ENCODE data around the gene CNOT4. TPM values are rescaled to one million over a fixed set of nuclear protein-coding genes. Genes with fewer than 3 reads are reported as not detected.

The CNOT4 gene
- total and polyA plus RNA-seq, 10 of the 15 experiments (the other 5 are each of a cell fraction or from before 2014, with no cell fraction given), result 9.4 to 29.6 (median 16.6) TPM

DNA sequence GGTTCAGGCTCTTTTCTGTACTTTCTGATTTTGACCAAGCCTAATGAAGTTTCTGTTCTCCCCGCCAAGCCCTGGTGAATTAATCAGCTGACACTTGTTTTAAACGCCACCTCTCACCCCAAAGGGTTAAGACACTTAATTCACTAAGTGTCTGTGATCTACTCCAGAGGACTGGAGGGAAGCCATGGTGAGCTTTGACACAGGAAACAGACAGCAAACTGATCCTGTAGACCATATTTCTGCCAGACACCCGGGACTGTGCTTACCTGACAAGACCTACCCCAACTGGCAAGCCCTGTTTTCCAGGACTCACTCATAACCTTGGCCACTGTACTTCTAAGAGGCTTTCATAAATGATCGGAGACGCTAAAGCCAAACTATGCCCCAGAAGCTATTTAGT is 150.3 kb downstream of the CNOT4 start:
- Histone ChIP-seq H3K4me3 (no peak overlapping the region), H3K9ac (ENCODE audit: control insufficient read depth, insufficient read depth, low read length) (no peak overlapping the region), H3K27ac (ENCODE audit: control insufficient read depth, insufficient read depth) (no peak overlapping the region), H3K9me3 (replicated peaks; ENCODE audit: control insufficient read depth, insufficient read depth, low read length) (no peaks in the 10 kb centered on the region; the same call in 2 of the 3 replicates), H3K27me3 (replicated peaks in 1 of 2; ENCODE audit: control insufficient read depth in 2 of 2, insufficient read depth in 2 of 2, low read length in 1 of 2) (no peaks in the 10 kb centered on the region), H2AFZ (ENCODE audit: control insufficient read depth, low read depth, low read length) (no peak overlapping the region), H3K79me2 (ENCODE audit: control insufficient read depth, insufficient read depth, low read length) (no peaks in the 10 kb centered on the region), H3K4me1 (ENCODE audit: control insufficient read depth, insufficient read depth, low read length) (no peaks in the 10 kb centered on the region), H3K36me3 (ENCODE audit: control insufficient read depth in 2 of 2, insufficient read depth in 2 of 2, low read length in 1 of 2) (peaks cover 2 to 8% of the 10 kb centered on the region in 2 experiments; a peak in 2 of 4 replicates), H4K20me1 (ENCODE audit: control insufficient read depth, insufficient read depth) (no peaks in the 10 kb centered on the region), H3K4me2 (ENCODE audit: control insufficient read depth, insufficient read depth) (no peak overlapping the region)
- no peak for DNase-seq (ENCODE audit: low read depth, low spot score)
- ChIA-PET CTCF (interaction anchor here (0.8 to 1.1 kb wide), 2 partner anchors 65 to 79 kb away, joined by 3 read pairs; no protein-coding TSS in a partner anchor), SMC1A (ENCODE audit: uncharacterized antibody, unreplicated experiment) (interaction anchor here (1.4 kb wide), 1 partner anchor 79 kb away, joined by 3 read pairs; no protein-coding TSS in a partner anchor), POLR2A (interaction anchor here (1.1 kb wide), 1 partner anchor 79 kb away, joined by 3 read pairs; no protein-coding TSS in a partner anchor), RAD21 (ENCODE audit: unreplicated experiment) (interaction anchor here (0.7 kb wide), 1 partner anchor 1710 kb away, joined by 3 read pairs; no protein-coding TSS in a partner anchor)
- intact Hi-C loops (cut with micrococcal nuclease; ENCODE audit: unreplicated experiment) (no loop called here), in situ Hi-C loops (cut with MboI) (no loop called here)
- whole genome bisulfite sequencing (ENCODE audit: insufficient coverage, insufficient replicate concordance, low lambda C conversion rate, missing lambda C conversion rate), result 51% methylated on average over 5 of the region's 5 CpGs
- no peak; the same call in 1 of the 3 replicates for ATAC-seq
- no peak for FAIRE-seq
- BruUV-seq (replicated peaks), result no TSS peak
- no peak for TF ChIP-seq BRCA1 (IDR thresholded peaks at IDR 0.05; ENCODE audit: low read depth, low read length)
- TF ChIP-seq ASH2L (IDR thresholded peaks at IDR 0.05; ENCODE audit: borderline replicate concordance, low read depth), result no peak
- no peak for TF ChIP-seq SIX5 (IDR thresholded peaks at IDR 0.05; ENCODE audit: low read depth, low read length, severe bottlenecking)
- no peak for TF ChIP-seq CBX3 (IDR thresholded peaks at IDR 0.05; ENCODE audit: borderline replicate concordance, low read depth)
- TF ChIP-seq, protein P1, sequence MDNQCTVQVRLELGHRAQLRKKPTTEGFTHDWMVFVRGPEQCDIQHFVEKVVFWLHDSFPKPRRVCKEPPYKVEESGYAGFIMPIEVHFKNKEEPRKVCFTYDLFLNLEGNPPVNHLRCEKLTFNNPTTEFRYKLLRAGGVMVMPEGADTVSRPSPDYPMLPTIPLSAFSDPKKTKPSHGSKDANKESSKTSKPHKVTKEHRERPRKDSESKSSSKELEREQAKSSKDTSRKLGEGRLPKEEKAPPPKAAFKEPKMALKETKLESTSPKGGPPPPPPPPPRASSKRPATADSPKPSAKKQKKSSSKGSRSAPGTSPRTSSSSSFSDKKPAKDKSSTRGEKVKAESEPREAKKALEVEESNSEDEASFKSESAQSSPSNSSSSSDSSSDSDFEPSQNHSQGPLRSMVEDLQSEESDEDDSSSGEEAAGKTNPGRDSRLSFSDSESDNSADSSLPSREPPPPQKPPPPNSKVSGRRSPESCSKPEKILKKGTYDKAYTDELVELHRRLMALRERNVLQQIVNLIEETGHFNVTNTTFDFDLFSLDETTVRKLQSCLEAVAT (IDR thresholded peaks at IDR 0.05), result no peak
- no peak for TF ChIP-seq ZSCAN29 (IDR thresholded peaks at IDR 0.05)
- no peak for TF ChIP-seq YBX1 (IDR thresholded peaks at IDR 0.05)
- TF ChIP-seq, protein P2, sequence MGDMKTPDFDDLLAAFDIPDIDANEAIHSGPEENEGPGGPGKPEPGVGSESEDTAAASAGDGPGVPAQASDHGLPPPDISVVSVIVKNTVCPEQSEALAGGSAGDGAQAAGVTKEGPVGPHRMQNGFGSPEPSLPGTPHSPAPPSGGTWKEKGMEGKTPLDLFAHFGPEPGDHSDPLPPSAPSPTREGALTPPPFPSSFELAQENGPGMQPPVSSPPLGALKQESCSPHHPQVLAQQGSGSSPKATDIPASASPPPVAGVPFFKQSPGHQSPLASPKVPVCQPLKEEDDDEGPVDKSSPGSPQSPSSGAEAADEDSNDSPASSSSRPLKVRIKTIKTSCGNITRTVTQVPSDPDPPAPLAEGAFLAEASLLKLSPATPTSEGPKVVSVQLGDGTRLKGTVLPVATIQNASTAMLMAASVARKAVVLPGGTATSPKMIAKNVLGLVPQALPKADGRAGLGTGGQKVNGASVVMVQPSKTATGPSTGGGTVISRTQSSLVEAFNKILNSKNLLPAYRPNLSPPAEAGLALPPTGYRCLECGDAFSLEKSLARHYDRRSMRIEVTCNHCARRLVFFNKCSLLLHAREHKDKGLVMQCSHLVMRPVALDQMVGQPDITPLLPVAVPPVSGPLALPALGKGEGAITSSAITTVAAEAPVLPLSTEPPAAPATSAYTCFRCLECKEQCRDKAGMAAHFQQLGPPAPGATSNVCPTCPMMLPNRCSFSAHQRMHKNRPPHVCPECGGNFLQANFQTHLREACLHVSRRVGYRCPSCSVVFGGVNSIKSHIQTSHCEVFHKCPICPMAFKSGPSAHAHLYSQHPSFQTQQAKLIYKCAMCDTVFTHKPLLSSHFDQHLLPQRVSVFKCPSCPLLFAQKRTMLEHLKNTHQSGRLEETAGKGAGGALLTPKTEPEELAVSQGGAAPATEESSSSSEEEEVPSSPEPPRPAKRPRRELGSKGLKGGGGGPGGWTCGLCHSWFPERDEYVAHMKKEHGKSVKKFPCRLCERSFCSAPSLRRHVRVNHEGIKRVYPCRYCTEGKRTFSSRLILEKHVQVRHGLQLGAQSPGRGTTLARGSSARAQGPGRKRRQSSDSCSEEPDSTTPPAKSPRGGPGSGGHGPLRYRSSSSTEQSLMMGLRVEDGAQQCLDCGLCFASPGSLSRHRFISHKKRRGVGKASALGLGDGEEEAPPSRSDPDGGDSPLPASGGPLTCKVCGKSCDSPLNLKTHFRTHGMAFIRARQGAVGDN (IDR thresholded peaks at IDR 0.05), result no peak
- no peak for TF ChIP-seq SREBF1 (IDR thresholded peaks at IDR 0.05; ENCODE audit: low read length)
- no peak for TF ChIP-seq KLF5 (IDR thresholded peaks at IDR 0.05; ENCODE audit: partially characterized antibody)
- TF ChIP-seq, protein P3, sequence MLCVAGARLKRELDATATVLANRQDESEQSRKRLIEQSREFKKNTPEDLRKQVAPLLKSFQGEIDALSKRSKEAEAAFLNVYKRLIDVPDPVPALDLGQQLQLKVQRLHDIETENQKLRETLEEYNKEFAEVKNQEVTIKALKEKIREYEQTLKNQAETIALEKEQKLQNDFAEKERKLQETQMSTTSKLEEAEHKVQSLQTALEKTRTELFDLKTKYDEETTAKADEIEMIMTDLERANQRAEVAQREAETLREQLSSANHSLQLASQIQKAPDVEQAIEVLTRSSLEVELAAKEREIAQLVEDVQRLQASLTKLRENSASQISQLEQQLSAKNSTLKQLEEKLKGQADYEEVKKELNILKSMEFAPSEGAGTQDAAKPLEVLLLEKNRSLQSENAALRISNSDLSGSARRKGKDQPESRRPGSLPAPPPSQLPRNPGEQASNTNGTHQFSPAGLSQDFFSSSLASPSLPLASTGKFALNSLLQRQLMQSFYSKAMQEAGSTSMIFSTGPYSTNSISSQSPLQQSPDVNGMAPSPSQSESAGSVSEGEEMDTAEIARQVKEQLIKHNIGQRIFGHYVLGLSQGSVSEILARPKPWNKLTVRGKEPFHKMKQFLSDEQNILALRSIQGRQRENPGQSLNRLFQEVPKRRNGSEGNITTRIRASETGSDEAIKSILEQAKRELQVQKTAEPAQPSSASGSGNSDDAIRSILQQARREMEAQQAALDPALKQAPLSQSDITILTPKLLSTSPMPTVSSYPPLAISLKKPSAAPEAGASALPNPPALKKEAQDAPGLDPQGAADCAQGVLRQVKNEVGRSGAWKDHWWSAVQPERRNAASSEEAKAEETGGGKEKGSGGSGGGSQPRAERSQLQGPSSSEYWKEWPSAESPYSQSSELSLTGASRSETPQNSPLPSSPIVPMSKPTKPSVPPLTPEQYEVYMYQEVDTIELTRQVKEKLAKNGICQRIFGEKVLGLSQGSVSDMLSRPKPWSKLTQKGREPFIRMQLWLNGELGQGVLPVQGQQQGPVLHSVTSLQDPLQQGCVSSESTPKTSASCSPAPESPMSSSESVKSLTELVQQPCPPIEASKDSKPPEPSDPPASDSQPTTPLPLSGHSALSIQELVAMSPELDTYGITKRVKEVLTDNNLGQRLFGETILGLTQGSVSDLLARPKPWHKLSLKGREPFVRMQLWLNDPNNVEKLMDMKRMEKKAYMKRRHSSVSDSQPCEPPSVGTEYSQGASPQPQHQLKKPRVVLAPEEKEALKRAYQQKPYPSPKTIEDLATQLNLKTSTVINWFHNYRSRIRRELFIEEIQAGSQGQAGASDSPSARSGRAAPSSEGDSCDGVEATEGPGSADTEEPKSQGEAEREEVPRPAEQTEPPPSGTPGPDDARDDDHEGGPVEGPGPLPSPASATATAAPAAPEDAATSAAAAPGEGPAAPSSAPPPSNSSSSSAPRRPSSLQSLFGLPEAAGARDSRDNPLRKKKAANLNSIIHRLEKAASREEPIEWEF (IDR thresholded peaks at IDR 0.05; ENCODE audit: insufficient replicate concordance, low read depth, low read length), result no peak
- TF ChIP-seq TCF12 (IDR thresholded peaks at IDR 0.05; ENCODE audit: low read depth, low read length), result no peak
- TF ChIP-seq PAX8 (IDR thresholded peaks at IDR 0.05), result no peak
- no peak for TF ChIP-seq RB1 (IDR thresholded peaks at IDR 0.05; ENCODE audit: borderline replicate concordance)
- no peak for TF ChIP-seq SIN3A (IDR thresholded peaks at IDR 0.05; ENCODE audit: low read depth, low read length)

Measured in GM12878 (cell line).